Naive thymus-derived CD4-positive, alpha-beta T cell (primary cell): ENCODE results near the gene COG1. TPM values are rescaled to one million over a fixed set of nuclear protein-coding genes. Genes with fewer than 3 reads are reported as not detected.

Experiments
- ATAC-seq: fragments of 150-1000 bp; cut with Tn5 transposase; 2 replicates; pipeline ENCODE4 v1.10.0; 2021; ENCODE audit warnings: mild to moderate bottlenecking, moderate library complexity
- CTCF ChIA-PET: fragments of 350-600 bp; sonication (Branson Sonifier 250); formaldehyde crosslinking; loops from one replicate; lab custom pipeline; 2021; ENCODE audit warnings: antibody characterized with exemption; lab: Charles Lee
- POLR2A ChIA-PET: fragments of 350-600 bp; sonication (Branson Sonifier 250); formaldehyde crosslinking; loops from one replicate; lab custom pipeline; 2021; ENCODE audit warnings: antibody characterized with exemption, inconsistent platforms; lab: Charles Lee
- DNase-seq, 9 donors: peaks; one replicate each; pipeline versions ENCODE4 v3.0.0 to v3.0.0-alpha.2; 2020 to 2022; ENCODE audit warnings: mixed read lengths in 1 of 9
- H3K27ac ChIP-seq: one replicate; pipeline ENCODE4 v1.7.0; 2013; ENCODE audit warnings: mild to moderate bottlenecking, low read depth, low read length, moderate library complexity
- H3K27me3 ChIP-seq, 2 donors: one replicate each; pipeline ENCODE4 v1.7.0; 2013; ENCODE audit warnings: low read length in 2 of 2, mild to moderate bottlenecking in 2 of 2, moderate library complexity in 2 of 2; ENCODE audit not compliant: control insufficient read depth in 2 of 2, insufficient read depth in 2 of 2
- H3K36me3 ChIP-seq, 3 experiments: 1 replicate in 2 of 3; 2 replicates in 1 of 3; pipeline ENCODE4 v1.7.0; 2013; ENCODE audit warnings: low read length in 3 of 3, mild to moderate bottlenecking in 3 of 3, moderate library complexity in 1 of 3; ENCODE audit not compliant: insufficient read depth in 3 of 3, control insufficient read depth in 2 of 3
- H3K4me1 ChIP-seq, 2 donors: one replicate each; pipeline ENCODE4 v1.7.0; 2013; ENCODE audit warnings: low read length in 2 of 2, mild to moderate bottlenecking in 2 of 2, moderate library complexity in 1 of 2; ENCODE audit not compliant: control insufficient read depth in 2 of 2, insufficient read depth in 2 of 2
- H3K4me3 ChIP-seq: 2 replicates; pipeline ENCODE4 v1.7.0; 2013; ENCODE audit warnings: mild to moderate bottlenecking, low read length
- H3K9me3 ChIP-seq, 3 experiments: 1 replicate in 2 of 3; 2 replicates in 1 of 3; pipeline ENCODE4 v1.7.0; 2013; ENCODE audit warnings: low read length in 3 of 3; ENCODE audit not compliant: control insufficient read depth in 2 of 3
- H3K27ac Mint-ChIP-seq, 9 donors: one replicate each; pipeline ENCODE4 v1.8.0; 2020 to 2022; ENCODE audit warnings: mixed read lengths in 9 of 9, mild to moderate bottlenecking in 8 of 9, moderate library complexity in 5 of 9, inconsistent platforms in 2 of 9
- H3K27me3 Mint-ChIP-seq, 5 donors: one replicate each; pipeline ENCODE4 v1.8.0; 2021 to 2022; ENCODE audit warnings: mixed read lengths in 5 of 5, mild to moderate bottlenecking in 1 of 5
- H3K36me3 Mint-ChIP-seq, 5 donors: one replicate each; pipeline ENCODE4 v1.8.0; 2020 to 2022; ENCODE audit warnings: mixed read lengths in 5 of 5, mild to moderate bottlenecking in 3 of 5, inconsistent platforms in 1 of 5
- H3K4me1 Mint-ChIP-seq, 7 donors: one replicate each; pipeline ENCODE4 v1.8.0; 2020 to 2022; ENCODE audit warnings: mixed read lengths in 7 of 7, mild to moderate bottlenecking in 3 of 7, inconsistent platforms in 1 of 7
- H3K4me3 Mint-ChIP-seq, 10 donors: one replicate each; pipeline ENCODE4 v1.8.0; 2020 to 2022; ENCODE audit warnings: mild to moderate bottlenecking in 10 of 10, mixed read lengths in 10 of 10, moderate library complexity in 6 of 10, inconsistent platforms in 2 of 10
- H3K9me3 Mint-ChIP-seq, 11 donors: one replicate each; pipeline ENCODE4 v1.8.0; 2020 to 2022; ENCODE audit warnings: mixed read lengths in 11 of 11, mild to moderate bottlenecking in 4 of 11, inconsistent platforms in 1 of 11, moderate library complexity in 1 of 11
- intact Hi-C, 2 donors: fragments of 100-400 bp; cut with micrococcal nuclease; formaldehyde crosslinking; loops; one replicate each; pipeline ENCODE4 v1.15.1; 2023
- polyA plus RNA-seq, 2 donors: library from polyadenylated mRNA; unstranded; fragments of 300-500 nt; fragmentation: Illumina TruSeq; gene quantifications; one replicate each; pipeline ENCODE4 v1.2.3, GENCODE V29; 2021
- total RNA-seq, 6 experiments: library from RNA in 5 of 6; stranded (reverse) in 5 of 6; gene quantifications; 1 replicate in 5 of 6; 2 replicates in 1 of 6; pipeline ENCODE4 v1.2.3 and lab custom pipeline; 2021 to 2026

The COG1 gene
- total and polyA plus RNA-seq, 7 experiments from 2014 or later, result 25.2 to 92.7 (median 59.5) TPM

GRCh38 chr17:73157521-73157890 is 35.3 kb upstream of the COG1 start:
- ATAC-seq, result no peak
- POLR2A ChIA-PET, result no interaction called here
- no peaks in the 10 kb centered on the region for H3K9me3 ChIP-seq
- H3K27ac ChIP-seq, result no peak overlapping the region
- H3K27ac Mint-ChIP-seq, result no peak overlapping the region
- CTCF ChIA-PET, result interaction anchor here (0.8 to 2.6 kb wide), 2 partner anchors 167 to 431 kb away, joined by 4 to 52 read pairs; no protein-coding TSS in a partner anchor
- peaks cover 0 to 10% (median 3%) of the 10 kb centered on the region in 7 donors for H3K4me1 Mint-ChIP-seq
- intact Hi-C loops, result no loop called here
- H3K9me3 Mint-ChIP-seq, result no peaks in the 10 kb centered on the region
- DNase-seq, result no peak
- H3K27me3 ChIP-seq, result no peaks in the 10 kb centered on the region
- peaks cover 19 to 23% (median 21%) of the 10 kb centered on the region in 5 donors for H3K27me3 Mint-ChIP-seq
- peaks cover 0 to 2% (median 0%) of the 10 kb centered on the region in 5 donors for H3K36me3 Mint-ChIP-seq
- H3K4me3 Mint-ChIP-seq, result no peak overlapping the region
- H3K4me1 ChIP-seq, result no peaks in the 10 kb centered on the region
- no peak overlapping the region for H3K4me3 ChIP-seq
- no peaks in the 10 kb centered on the region for H3K36me3 ChIP-seq

- Mint-ChIP-seq H3K27me3 (peaks cover 25 to 30% (median 27%) of the 10 kb centered on the region in 5 donors), H3K36me3 (no peaks in the 10 kb centered on the region), H3K4me3 (no peak overlapping the region), H3K27ac (no peak overlapping the region), H3K9me3 (no peaks in the 10 kb centered on the region), H3K4me1 (peaks cover 0 to 10% (median 3%) of the 10 kb centered on the region in 7 donors)
- H3K9me3 ChIP-seq, result no peaks in the 10 kb centered on the region
- no peak overlapping the region for H3K4me3 ChIP-seq
- no peaks in the 10 kb centered on the region for H3K36me3 ChIP-seq
- H3K27me3 ChIP-seq, result no peaks in the 10 kb centered on the region
- H3K4me1 ChIP-seq, result no peaks in the 10 kb centered on the region
- ChIA-PET POLR2A (no interaction called here), CTCF (interaction anchor here (0.7 to 0.8 kb wide), 2 partner anchors 34 to 431 kb away, joined by 3 read pairs; no protein-coding TSS in a partner anchor)
- no peak for DNase-seq
- no peak overlapping the region for H3K27ac ChIP-seq
- ATAC-seq, result no peak
- intact Hi-C loops, result no loop called here
Measured at GRCh38 chr17:73158133-73158532, 34.7 kb upstream of the COG1 start.

GRCh38 chr17:73160980-73161630 is 31.8 kb upstream of the COG1 start:
- ChIA-PET CTCF (interaction anchor here (0.6 kb wide), 1 partner anchor 26 kb away, joined by 3 read pairs; no protein-coding TSS in a partner anchor), POLR2A (no interaction called here)
- Histone ChIP-seq H3K9me3 (no peaks in the 10 kb centered on the region), H3K27ac (no peak overlapping the region), H3K4me1 (peaks cover 0 to 4% of the 10 kb centered on the region in 2 donors), H3K27me3 (no peaks in the 10 kb centered on the region), H3K36me3 (no peaks in the 10 kb centered on the region), H3K4me3 (no peak overlapping the region)
- intact Hi-C loops, result no loop called here
- Mint-ChIP-seq H3K27me3 (peaks cover 46 to 58% (median 52%) of the 10 kb centered on the region in 5 donors), H3K4me3 (peak overlapping the region in 1 of 10 donors; percentile 11), H3K4me1 (peaks cover 3 to 20% (median 13%) of the 10 kb centered on the region in 7 donors), H3K36me3 (no peaks in the 10 kb centered on the region), H3K27ac (no peak overlapping the region), H3K9me3 (peaks cover 0 to 3% (median 0%) of the 10 kb centered on the region in 11 donors)
- no peak for ATAC-seq
- no peak for DNase-seq

- H3K9me3 ChIP-seq, result no peaks in the 10 kb centered on the region
- no peak overlapping the region for H3K4me3 ChIP-seq
- H3K4me1 ChIP-seq, result peaks cover 0 to 4% of the 10 kb centered on the region in 2 donors
- ChIA-PET CTCF (no interaction called here), POLR2A (no interaction called here)
- H3K27ac ChIP-seq, result no peak overlapping the region
- no peaks in the 10 kb centered on the region for H3K36me3 ChIP-seq
- peaks cover 10 to 30% (median 24%) of the 10 kb centered on the region in 7 donors for H3K4me1 Mint-ChIP-seq
- no peak overlapping the region for H3K4me3 Mint-ChIP-seq
- no peak for ATAC-seq
- H3K27me3 Mint-ChIP-seq, result peaks cover 63 to 74% (median 71%) of the 10 kb centered on the region in 5 donors
- H3K9me3 Mint-ChIP-seq, result peaks cover 0 to 5% (median 0%) of the 10 kb centered on the region in 11 donors
- no peak overlapping the region for H3K27ac Mint-ChIP-seq
- no peak for DNase-seq
- no peaks in the 10 kb centered on the region for H3K27me3 ChIP-seq
- intact Hi-C loops, result no loop called here
- no peaks in the 10 kb centered on the region for H3K36me3 Mint-ChIP-seq
Measured at GRCh38 chr17:73163043-73163442, 29.8 kb upstream of the COG1 start.

GRCh38 chr17:73165616-73166404 is 27.0 kb upstream of the COG1 start:
- Histone ChIP-seq H3K9me3 (no peaks in the 10 kb centered on the region), H3K4me1 (peaks cover 0 to 4% of the 10 kb centered on the region in 2 donors), H3K4me3 (no peak overlapping the region), H3K27me3 (no peaks in the 10 kb centered on the region), H3K36me3 (no peaks in the 10 kb centered on the region), H3K27ac (no peak overlapping the region)
- Mint-ChIP-seq H3K36me3 (no peaks in the 10 kb centered on the region), H3K27ac (no peak overlapping the region), H3K9me3 (peaks cover 0 to 7% (median 0%) of the 10 kb centered on the region in 11 donors), H3K4me3 (peak overlapping the region; percentile 48 to 71 (median 62)), H3K4me1 (peaks cover 10 to 30% (median 25%) of the 10 kb centered on the region in 7 donors), H3K27me3 (peaks cover 66 to 81% (median 77%) of the 10 kb centered on the region in 5 donors)
- POLR2A ChIA-PET, result no interaction called here
- ATAC-seq, result no peak
- intact Hi-C loops, result no loop called here
- no peak for DNase-seq
- CTCF ChIA-PET, result no interaction called here

GRCh38 chr17:73166731-73167581 is 25.9 kb upstream of the COG1 start:
- Mint-ChIP-seq H3K27me3 (peaks cover 58 to 73% (median 69%) of the 10 kb centered on the region in 5 donors), H3K9me3 (peaks cover 0 to 7% (median 0%) of the 10 kb centered on the region in 11 donors), H3K36me3 (no peaks in the 10 kb centered on the region), H3K4me3 (peak overlapping the region; percentile 31 to 71 (median 58)), H3K4me1 (peaks cover 14 to 39% (median 29%) of the 10 kb centered on the region in 7 donors), H3K27ac (no peak overlapping the region)
- ChIA-PET CTCF (interaction anchor here (0.6 kb wide), 1 partner anchor 440 kb away, joined by 3 read pairs; no protein-coding TSS in a partner anchor), POLR2A (no interaction called here)
- peak; percentile 38 for ATAC-seq
- H3K9me3 ChIP-seq, result no peaks in the 10 kb centered on the region
- no peak overlapping the region for H3K4me3 ChIP-seq
- H3K27ac ChIP-seq, result no peak overlapping the region
- no peaks in the 10 kb centered on the region for H3K36me3 ChIP-seq
- intact Hi-C loops, result no loop called here
- peaks cover 0 to 4% of the 10 kb centered on the region in 2 donors for H3K4me1 ChIP-seq
- DNase-seq, result no peak
- no peaks in the 10 kb centered on the region for H3K27me3 ChIP-seq
